HG03442 (cell line): ENCODE data around the gene KCNMA1.

Experiments
- ATAC-seq: cut with Tn5 transposase; IDR thresholded peaks from one replicate; pipeline ENCODE4 v1.9.1; 2021; ENCODE audit warnings: mild to moderate bottlenecking, moderate library complexity; ENCODE audit not compliant: unreplicated experiment

The KCNMA1 gene

DNA sequence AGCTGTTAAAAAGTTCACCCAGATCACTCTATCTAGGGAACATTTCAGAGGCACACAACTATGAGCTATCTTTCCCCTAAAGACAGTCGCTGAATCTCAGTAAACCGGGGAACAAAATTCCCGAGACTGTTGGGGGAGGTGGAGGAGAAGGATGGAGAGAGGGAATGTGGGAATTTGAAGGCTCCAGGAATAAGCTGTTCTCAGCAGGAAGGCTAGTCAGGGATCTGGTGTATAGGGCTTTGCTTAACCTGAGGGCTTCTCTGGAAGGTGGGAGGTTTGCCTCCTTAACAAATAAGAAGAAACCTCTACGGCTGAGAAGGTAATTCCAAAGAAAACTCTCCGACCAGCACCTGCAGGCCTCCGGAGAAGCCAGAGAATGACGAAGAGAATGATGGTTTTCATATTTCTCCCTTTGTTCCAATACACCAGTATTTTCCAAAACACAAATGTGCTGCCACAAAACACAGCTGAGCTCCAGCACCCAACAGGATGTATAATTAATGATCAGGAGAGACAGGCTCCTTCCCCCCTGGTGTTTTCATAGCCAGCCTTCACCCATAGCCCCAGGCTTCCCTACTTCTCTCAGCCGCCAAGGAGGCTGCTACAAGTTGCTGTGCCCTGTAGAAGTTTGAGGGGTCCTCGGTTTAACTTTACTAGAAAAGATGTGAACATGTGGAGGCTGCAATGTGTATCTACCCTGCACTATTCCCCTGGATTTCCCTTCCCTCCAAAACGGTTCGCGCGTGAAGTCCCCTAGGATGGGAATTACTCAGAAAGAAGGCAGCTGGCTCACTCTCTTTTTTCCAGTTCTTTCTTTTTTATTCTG lies 2.0 kb downstream of the KCNMA1 start:
- no peak for ATAC-seq

DNA sequence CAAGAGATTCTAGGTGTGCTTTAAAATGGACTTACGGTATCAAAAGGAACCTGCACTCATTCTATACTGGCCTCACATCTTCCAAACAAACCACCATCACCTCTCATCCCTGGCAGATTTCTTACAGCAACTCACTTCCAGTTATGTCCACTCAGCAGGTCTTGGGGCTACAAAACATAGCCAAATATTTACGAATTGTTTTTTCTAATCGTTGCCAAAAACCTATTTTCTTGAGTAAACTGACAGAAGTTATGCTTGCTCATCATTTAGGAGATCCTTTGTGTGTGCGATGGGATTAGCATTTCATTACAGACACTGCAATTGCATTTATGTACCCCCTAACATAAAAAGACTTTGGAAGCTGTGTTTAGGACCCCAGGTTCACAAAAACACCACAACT lies 2.7 kb downstream of the KCNMA1 start:
- no peak for ATAC-seq

DNA sequence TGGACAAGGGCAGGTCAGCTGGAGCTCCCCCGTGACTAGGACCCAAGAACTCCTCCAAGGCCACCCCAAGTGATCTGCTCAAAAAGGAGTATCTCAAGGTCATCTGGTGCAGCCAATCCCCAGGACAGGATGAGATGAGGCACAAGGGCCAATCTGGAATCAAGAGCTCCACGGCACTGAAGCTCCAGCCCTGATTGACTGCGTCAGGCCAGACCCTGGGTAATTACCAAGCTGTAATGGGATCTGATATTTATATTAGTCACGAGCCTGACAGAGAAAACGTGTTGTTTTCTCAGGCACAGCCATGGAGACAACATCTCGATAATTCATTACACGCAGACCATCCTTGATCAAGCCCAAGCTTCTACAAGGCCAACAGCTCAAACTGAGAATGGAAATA lies 4.2 kb downstream of the KCNMA1 start:
- ATAC-seq = no peak

DNA sequence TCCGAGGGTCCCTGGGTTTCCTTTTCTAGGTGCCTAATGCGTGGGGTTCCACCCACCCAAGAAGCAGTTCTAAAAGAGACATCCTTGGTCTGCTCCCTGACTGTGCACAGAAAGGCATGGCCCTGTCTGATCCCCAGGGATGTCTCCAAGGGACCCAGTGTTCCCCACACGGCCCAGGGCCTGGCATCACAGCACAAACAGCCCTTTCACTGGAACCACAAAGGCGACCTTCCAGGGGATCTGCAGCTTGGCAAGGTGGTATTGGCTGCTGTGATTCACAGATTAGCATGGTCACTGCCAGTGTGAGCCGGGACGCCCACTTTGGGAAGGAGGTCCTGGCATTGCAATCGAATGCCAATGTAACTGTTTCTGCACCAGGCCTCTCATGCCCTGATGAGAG lies 6.4 kb downstream of the KCNMA1 start:
- ATAC-seq = no peak

DNA sequence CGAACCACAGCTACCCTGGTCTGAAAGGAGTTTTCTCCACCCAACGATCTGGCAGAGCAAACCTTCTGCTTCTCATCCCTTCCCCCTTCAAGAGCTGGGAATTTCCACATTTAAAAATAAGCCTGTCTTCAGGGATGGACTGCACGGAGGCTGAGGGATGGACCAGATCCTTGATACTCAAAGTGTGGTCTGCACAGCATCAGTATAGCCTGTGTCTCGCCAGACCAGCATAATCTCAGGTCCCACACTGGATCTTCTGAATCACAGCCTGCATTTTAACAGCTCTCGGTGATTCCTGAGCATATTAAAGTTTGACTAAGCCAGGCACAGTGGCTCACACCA lies 7.1 kb downstream of the KCNMA1 start:
- ATAC-seq = no peak

DNA sequence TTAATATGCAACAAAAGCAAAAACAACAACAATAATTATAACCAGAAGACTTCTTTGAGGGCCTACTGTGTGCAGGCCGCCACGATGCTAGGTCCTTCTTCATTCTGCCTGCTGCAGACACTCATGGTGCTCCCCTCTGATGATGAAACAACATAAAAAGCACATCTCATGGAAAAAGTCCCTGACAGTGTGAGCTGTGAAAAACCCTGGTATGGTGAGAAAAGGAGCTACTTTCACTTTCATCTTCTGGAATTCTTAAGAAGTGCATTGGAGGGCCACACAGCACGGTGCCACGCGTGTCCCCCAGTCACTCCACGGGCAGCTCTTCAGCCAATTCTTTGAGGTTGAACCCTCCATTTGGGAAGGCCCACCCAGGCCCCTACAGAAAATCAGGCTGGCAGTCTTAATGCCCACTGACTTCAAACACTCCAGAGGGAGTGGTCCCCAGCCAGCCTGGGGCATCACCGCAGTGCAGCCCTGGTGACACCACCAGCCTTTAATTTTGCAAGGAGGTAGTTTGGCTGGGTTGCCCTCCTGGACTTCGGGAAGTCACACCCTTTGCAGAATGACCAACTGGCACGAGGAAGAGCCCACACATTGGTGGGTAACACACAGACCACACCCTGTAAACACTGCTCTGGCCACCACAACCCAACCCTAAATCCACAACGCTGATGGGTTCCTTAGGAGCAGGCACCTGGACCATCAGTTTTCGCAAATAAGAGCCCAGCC lies 7.7 kb downstream of the KCNMA1 start:
- ATAC-seq = no peak

DNA sequence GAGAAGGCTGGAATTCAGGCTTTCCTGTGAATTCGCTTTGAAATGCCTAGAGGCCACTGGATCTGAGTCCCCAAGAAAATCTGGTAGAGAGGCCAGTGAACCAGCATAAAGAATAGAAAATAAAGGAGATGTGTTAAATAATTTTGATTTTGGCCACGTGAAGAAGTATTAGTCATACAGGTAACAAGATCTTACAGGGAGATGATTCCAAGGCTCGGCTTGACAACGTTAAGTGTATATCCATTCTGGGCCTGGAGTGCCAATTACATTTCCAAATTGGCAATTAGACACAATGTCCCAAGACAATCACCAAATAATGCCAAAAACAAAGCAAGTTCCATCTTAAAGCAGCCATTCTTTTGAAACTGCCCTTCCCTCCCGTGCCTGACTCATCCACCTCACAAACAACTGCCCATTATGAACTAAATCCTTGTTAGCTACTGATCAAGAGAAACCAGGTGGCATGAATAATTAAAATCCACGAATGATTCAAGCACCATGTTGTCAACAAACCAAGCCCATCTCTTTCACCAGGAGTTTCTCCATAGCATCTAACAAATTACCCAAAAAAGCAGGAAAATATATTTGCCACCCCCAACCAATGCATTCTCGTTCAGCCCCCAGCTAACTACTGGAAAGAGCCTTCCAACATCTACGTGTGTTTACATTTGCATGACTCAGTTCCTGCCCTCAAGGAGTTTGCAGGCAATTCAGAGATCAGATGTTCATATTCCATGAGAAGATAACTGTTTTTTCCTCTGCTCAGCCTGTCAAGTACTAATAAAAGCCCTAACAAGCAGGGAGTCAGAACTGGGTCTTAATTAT lies 8.5 kb downstream of the KCNMA1 start:
- no peak for ATAC-seq

DNA sequence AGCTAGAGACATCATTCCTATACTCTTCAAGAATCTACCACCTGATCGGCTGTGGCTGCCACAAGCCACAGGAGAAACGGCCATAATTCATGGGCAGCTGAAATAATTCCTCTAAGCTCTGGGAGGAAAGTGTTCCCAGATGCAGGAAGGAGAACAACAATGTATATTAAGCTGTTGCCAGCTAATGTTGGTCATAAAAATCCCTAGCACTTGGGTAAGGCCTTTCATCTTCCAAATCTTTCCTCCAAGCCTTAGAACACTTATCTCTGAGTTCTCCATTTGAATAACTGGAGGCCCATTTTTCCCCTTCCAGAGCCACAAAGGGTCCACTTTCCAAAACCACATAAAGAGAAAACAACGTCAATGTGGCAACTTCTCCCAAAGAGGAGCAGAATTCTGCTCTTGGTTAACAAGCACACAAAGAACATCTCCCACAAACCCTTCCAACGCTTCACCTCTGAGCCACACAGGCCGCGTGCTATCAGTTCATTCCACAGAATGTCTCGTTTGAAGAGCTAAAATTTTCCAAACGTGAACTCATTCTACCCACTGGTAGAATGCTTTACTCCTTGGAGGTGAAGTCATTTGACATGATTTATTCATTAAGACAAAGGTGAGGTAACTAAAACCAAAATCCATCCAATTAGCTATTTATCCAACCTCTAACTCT lies 11.2 kb downstream of the KCNMA1 start:
- no peak for ATAC-seq

DNA sequence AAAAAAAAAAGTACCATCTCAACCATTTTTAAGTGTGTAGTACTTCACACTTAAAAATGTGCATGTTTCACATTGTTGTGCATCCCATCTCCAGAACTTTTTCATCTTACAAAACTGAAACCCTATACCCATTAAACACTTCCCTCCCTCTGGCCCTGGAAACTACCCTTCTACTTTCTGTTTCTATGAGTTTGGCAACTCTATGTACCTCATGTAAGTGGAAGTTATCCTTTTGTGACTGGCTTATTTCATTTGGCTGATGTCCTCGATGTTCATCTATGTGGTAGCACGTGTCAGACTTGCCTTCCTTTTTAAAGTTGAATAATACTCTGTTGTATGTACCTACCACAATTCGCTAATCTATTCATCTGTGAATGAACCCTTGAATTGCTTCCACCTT lies 12.2 kb downstream of the KCNMA1 start:
- ATAC-seq = no peak

DNA sequence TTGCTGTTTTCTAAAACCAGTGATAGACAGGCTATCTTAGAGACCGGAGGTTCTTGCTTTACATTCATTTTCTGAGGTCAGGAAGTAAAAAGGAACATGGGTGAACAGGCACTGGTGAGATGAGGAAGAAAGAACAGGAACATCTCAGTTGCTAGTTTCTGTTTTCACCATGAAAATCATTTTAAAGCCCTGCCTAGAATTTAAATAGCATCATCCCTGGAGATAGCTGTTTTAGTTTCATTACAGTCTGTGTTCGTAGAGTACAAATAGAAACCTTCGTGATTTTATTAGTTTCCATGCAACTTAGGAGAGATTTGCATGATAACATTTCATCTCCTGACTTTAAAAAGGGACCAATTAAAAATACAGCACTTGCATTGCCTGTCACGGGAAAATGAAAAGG lies 14.7 kb downstream of the KCNMA1 start:
- ATAC-seq = peak; percentile 47

DNA sequence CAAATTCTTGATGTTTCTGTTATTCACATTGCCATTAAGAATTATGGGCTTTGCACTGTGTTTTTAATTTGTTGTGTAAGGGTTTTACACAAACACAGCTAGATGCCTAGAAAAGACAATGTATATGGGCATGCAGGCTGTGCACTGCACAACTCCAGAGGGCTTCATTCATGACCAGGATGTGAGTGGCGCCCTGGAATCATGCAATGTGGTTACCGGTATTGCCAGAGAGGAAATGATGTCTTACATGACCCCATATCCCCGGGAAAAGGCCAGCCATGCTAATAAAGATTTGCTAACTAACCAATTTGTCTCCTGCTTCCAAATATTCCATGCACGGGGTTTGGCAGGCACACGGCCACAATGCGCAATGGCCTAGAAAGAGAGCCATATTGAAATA lies 16.9 kb downstream of the KCNMA1 start:
- no peak for ATAC-seq

DNA sequence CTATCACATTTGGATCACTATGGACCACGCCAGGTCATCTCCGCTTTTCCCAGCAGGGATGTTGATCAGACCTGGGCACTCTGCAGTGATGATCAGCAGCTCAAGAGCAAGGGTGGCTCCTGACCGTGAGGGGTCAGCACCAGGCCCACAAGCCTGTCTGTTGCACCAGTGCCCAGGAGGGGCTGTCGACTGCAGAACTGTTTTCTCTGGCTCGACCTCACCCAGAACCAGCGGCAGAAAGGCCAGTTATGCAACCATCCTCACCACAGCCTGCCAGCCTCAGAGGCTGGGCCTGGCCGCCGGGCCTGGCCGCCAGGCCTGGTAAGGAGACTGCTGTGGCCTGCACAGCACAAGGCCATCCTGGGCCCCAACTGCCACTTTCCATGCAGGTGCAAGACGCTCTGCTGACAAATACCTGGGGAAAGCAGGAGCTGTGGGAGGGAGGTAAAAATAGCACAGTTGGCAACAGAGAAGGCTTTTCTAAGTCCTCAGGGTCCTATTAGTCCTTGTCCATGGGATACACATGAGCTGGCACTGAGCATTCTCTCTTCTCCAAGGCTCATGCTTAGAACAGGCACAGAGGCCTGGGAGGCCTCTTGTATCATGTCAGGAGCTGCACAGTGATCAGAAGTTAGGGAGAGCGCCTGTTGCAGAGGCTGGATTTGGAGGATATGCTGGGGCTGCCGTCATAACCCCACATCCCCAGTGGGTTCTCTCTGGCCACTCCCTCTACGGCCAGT lies 17.5 kb downstream of the KCNMA1 start:
- ATAC-seq = no peak

DNA sequence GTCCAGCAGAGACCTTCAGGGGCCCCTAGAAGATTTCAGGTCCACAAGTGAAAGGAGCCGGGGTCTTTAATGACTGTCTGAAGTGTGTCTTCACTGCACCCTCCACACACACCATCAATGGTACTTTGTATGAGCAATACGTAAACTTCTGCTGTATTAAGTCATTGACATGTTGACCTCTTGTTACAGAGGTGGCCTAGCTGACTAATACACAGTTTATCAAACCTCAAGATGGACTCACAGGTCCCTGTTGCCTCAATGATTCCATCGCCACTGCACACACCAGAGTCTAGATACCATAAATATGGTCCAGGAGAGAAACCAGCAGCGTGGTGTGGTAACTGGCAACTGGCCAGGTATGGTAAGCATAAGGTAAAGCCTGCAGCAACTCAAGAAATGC lies 19.5 kb downstream of the KCNMA1 start:
- ATAC-seq = no peak

DNA sequence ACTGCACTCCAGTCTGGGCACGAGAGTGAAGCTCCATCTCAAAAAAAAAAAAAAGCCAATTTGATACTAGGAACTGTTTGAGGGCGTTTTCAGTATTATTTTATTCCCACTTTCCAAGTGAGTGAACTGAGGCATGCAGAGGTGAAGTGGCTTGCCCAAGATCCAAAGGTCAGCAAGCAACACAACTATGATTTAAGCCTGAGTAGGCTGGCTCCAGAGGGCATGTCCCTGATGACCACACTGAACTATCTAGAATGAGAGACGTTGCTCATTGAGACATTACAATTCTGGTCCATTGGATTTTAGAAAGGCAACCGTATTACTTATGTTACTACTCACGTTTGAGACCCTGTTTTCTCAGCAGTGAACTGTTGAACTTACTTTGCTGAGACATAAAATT lies 20.8 kb downstream of the KCNMA1 start:
- no peak for ATAC-seq

DNA sequence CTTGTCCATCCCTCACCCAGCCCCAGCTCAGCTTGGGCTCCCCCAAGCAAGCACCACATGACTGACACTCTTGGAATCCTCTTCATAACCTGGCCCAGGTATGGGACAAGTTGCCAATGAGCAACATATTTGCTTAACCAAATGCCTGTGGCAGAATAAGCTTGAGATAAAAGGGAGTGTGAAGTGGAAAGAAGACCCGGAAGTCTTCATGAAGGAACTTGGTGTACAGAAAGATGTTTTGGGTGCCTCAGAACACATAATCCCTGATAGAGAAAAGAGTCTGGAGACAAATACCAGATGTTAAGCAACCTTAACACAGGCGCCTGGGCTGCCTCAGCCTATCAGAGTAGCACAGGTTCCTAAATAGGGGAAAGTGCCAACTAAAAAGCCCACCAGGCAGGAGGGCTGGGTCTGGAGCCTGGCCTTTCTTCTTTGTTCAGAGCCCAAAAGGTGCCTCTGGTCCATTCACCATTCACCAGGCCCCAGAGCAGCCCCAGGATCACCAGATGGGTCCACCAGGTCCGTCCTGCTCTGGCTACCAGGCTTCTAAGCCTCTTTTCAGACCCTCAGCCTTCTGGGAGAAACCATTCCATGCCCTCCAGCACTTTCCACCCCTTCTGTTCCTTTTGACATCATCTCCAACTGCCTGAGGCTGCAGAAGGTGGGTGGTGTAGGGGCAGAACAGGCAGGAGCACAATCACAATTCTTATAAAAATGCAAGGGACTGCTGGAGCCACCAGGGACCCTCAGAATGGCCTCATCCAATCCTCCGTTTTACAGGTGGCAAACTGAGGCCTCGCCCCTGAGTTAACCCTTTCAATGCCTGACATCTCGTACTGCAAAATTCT lies 22.6 kb downstream of the KCNMA1 start:
- ATAC-seq = no peak

DNA sequence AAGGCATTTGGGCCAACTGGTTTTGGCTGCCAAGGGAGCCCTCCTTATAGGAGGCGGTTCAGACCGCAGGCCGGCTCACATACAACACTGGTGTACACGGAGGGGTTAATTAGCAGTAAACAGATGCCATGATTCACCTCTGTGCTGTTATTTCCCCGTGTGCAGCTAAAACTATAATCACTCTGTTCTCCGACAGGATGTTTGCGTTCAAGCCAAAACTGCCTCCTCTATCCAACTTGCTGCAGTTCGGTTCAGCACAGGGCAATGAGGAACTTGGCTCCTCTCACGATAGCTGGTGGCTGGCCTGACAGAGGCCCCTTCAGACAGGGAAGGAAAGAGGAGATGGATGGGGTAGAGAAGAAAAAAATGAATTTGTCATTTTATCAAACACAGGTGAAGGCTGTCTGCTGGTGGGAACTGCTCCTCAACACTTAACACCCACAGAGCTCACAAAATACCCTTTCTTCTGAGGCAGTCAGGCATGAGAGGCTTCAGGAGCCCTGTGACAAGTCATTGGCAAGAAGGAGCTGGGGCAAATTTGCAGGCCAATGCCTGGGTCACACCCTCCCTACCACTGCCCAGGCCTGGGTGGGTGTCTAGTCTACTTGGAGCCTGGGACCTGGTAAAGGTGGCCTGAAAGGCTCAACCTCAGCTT lies 24.0 kb downstream of the KCNMA1 start:
- ATAC-seq = peak; percentile 51

DNA sequence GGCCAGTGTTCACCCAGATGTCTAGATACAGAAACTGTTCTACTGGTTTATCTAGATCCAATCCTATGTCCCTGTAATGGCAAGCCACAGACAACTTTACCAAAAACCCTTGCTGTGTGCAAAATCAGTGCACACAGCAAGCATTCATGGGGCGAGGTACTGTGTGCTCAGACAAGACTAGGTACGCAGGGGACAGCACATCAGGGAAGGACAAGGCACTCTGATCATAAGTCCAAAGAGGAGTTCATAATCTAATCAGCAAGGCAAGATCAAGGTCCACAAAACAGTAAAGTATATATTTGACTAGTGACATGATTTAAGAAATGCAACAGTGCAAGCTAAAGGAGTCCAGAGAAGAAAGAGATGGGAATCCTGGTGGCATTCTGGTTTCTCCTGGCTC lies 25.9 kb downstream of the KCNMA1 start:
- ATAC-seq = no peak

DNA sequence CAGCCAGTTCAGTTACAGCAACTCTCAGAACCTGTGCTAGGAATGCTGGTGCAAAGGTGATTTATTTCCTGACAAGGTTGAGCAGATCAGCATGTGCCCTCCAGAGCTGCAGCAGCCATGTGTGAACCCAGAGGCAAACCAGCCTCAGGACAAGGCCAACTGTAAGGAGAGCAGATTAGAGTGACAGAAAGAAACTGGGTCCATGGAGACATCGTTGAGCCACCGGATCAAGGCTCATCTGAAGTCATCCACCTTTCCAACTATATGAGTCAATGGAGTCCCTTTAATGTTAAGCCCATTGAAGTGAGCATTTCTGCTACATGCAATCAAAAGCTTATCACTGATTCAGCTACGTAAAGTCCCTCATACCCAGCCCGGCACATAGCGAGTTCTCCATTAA lies 26.4 kb downstream of the KCNMA1 start:
- ATAC-seq = no peak

DNA sequence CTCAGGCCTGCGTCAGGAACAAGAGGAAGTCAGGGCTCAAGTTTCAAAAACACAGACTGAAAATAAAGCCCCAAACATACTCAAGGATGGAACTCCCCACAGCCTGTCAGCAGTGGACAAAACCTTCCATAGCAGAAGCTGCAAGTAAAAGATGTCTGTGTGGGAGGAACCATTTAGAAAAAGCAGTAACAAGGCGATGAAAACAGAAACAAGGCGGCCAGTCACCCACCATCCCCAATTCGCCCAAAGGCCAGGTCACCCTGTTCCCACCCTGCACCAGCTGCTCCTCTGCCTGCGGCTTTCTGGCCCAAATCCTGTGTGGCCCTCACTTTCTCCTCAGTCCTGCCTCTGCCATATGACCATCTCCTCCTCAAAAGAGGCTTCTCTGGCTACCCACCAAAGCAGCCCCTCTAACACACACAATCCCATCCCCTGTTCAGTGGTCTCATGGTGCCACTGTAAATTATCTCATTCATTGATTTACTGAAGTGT lies 27.8 kb downstream of the KCNMA1 start:
- no peak for ATAC-seq
